Measurements from ENCODE around the gene LY9.

Gene LY9

DNA sequence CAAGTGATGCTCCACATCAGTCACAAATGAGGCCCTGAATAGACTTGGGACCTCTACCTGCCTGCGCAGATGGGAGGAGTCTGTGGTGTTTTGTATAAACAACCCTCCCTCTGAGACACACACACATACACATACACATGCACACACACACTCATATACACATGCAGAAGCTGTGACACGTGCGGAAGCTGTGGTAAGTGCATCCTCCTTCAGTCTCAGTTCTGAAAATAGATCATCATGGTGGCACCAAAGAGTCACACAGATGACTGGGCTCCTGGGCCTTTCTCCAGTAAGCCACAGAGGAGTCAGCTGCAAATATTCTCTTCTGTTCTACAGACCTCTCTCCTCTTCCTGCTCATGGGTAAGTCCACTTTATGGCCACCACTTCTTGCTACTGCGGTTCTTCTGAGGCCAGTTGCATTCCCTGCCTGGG lies at the start of gene LY9:
TSS of gene LY9 (plus strand) at position 224 of the 433 bp plus-strand sequence. CDS start at position 238, 14 bp downstream.
- H3K27ac ChIP-seq (ENCODE audit: low read length), result no peak within 1 kb of the TSS
- no peaks in the 10 kb centered on the region for H3K27me3 ChIP-seq (ENCODE audit: insufficient read depth, low read length)
- H3K9ac ChIP-seq (ENCODE audit: low read depth, low read length), result no peak within 1 kb of the TSS
- H3K4me1 ChIP-seq (ENCODE audit: insufficient read depth, low read length), result no peaks in the 10 kb centered on the region
- no peaks in the 10 kb centered on the region for H3K36me3 ChIP-seq (ENCODE audit: insufficient read depth, low read depth, low read length)
- no peak within 1 kb of the TSS for H3K4me3 ChIP-seq (ENCODE audit: low read length)
- no peaks in the 10 kb centered on the region for H3K9me3 ChIP-seq (ENCODE audit: insufficient read depth, low read depth, low read length)

- H3K4me1 ChIP-seq (ENCODE audit: insufficient read depth, low read length), result peaks cover 11% of the 10 kb centered on the region
- no peaks in the 10 kb centered on the region for H3K27me3 ChIP-seq (ENCODE audit: insufficient read depth, low read length)
- H3K27ac ChIP-seq (ENCODE audit: low read length), result no peak overlapping the region
- no peaks in the 10 kb centered on the region for H3K36me3 ChIP-seq (ENCODE audit: insufficient read depth, low read depth, low read length)
- no peak overlapping the region for H3K4me3 ChIP-seq (ENCODE audit: low read length)
- H3K9ac ChIP-seq (ENCODE audit: low read depth, low read length), result no peak overlapping the region
- H3K9me3 ChIP-seq (ENCODE audit: insufficient read depth, low read depth, low read length), result no peaks in the 10 kb centered on the region
Measured at GRCh38 chr1:160746836-160747500, 49.0 kb upstream of the LY9 start.

GRCh38 chr1:160747717-160748116 lies 48.3 kb upstream of the LY9 start:
- H3K4me1 ChIP-seq (ENCODE audit: insufficient read depth, low read length), result peaks cover 11% of the 10 kb centered on the region
- H3K27me3 ChIP-seq (ENCODE audit: insufficient read depth, low read length), result no peaks in the 10 kb centered on the region
- H3K9me3 ChIP-seq (ENCODE audit: insufficient read depth, low read depth, low read length), result no peaks in the 10 kb centered on the region
- H3K9ac ChIP-seq (ENCODE audit: low read depth, low read length), result no peak overlapping the region
- no peak overlapping the region for H3K27ac ChIP-seq (ENCODE audit: low read length)
- H3K36me3 ChIP-seq (ENCODE audit: insufficient read depth, low read depth, low read length), result no peaks in the 10 kb centered on the region
- H3K4me3 ChIP-seq (ENCODE audit: low read length), result no peak overlapping the region

DNA sequence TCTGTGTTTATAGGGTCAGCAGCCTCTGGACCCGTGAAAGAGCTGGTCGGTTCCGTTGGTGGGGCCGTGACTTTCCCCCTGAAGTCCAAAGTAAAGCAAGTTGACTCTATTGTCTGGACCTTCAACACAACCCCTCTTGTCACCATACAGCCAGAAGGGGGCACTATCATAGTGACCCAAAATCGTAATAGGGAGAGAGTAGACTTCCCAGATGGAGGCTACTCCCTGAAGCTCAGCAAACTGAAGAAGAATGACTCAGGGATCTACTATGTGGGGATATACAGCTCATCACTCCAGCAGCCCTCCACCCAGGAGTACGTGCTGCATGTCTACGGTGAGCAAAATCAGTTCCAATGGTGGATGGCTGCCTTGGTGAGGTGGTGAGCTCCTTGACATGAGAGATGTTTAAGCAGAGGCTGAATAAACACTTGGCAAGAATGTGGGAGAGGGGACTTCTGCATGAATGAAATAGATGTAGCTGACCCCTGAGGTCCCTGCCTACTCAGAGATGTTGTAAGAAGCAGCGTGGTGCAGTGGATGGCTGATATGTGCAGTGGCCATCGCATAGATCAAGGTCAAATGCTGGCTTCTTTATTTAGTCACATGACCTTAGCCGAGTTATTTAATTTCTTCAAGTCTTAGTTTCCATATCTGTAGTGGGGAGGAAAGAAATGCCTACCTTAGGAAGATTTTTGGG lies 47.6 kb upstream of the LY9 start:
- no peaks in the 10 kb centered on the region for H3K36me3 ChIP-seq (ENCODE audit: insufficient read depth, low read depth, low read length)
- H3K9ac ChIP-seq (ENCODE audit: low read depth, low read length), result no peak overlapping the region
- no peaks in the 10 kb centered on the region for H3K27me3 ChIP-seq (ENCODE audit: insufficient read depth, low read length)
- no peak overlapping the region for H3K27ac ChIP-seq (ENCODE audit: low read length)
- H3K4me1 ChIP-seq (ENCODE audit: insufficient read depth, low read length), result peaks cover 11% of the 10 kb centered on the region
- H3K9me3 ChIP-seq (ENCODE audit: insufficient read depth, low read depth, low read length), result no peaks in the 10 kb centered on the region
- no peak overlapping the region for H3K4me3 ChIP-seq (ENCODE audit: low read length)

- H3K4me3 ChIP-seq (ENCODE audit: low read length), result no peak overlapping the region
- no peak overlapping the region for H3K27ac ChIP-seq (ENCODE audit: low read length)
- no peak overlapping the region for H3K9ac ChIP-seq (ENCODE audit: low read depth, low read length)
- no peaks in the 10 kb centered on the region for H3K27me3 ChIP-seq (ENCODE audit: insufficient read depth, low read length)
- peaks cover 11% of the 10 kb centered on the region for H3K4me1 ChIP-seq (ENCODE audit: insufficient read depth, low read length)
- no peaks in the 10 kb centered on the region for H3K9me3 ChIP-seq (ENCODE audit: insufficient read depth, low read depth, low read length)
- no peaks in the 10 kb centered on the region for H3K36me3 ChIP-seq (ENCODE audit: insufficient read depth, low read depth, low read length)
Measured at GRCh38 chr1:160748878-160749269, 47.1 kb upstream of the LY9 start.

DNA sequence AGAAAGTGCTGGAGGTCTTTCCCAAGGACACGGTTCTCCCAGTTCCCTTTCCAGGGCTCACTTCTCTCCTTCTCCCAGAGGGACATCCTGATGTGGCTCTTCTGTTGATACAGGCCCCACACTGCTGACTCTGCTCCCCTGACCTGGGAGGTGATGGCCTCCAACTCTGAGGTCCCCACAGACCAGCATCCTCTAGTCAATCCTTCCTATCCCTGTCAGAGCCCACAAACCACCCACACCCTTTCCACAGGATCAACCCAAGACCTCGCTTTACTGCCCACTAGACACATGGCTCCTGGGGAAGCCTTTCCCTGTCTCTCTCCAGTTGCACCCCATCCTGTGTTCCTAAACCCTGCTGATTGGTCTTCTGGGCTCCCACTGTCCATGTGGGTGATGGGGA lies 45.4 kb upstream of the LY9 start:
- H3K27me3 ChIP-seq (ENCODE audit: insufficient read depth, low read length), result no peaks in the 10 kb centered on the region
- H3K4me1 ChIP-seq (ENCODE audit: insufficient read depth, low read length), result peaks cover 11% of the 10 kb centered on the region
- no peak overlapping the region for H3K27ac ChIP-seq (ENCODE audit: low read length)
- no peaks in the 10 kb centered on the region for H3K36me3 ChIP-seq (ENCODE audit: insufficient read depth, low read depth, low read length)
- H3K9ac ChIP-seq (ENCODE audit: low read depth, low read length), result no peak overlapping the region
- no peak overlapping the region for H3K4me3 ChIP-seq (ENCODE audit: low read length)
- no peaks in the 10 kb centered on the region for H3K9me3 ChIP-seq (ENCODE audit: insufficient read depth, low read depth, low read length)

DNA sequence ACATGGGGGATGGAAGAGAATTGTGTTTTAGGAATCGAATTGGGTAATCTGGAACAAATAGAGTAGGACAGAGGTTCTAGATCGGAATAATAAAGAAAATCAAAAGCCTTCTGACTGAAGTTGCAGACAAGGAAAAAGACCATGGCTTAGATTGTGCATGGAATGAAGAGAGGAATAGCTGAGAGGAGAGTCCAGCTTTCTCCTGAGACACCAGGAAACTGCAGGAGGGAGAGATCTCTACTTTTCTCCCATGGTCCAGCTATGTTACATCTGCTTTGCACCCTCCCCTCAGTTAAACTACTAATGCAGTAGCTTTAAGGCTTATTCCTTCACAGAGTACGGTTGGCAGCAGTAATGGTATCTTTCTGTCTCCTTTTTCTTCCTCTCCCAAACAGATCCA lies 43.6 kb upstream of the LY9 start:
- Histone ChIP-seq H3K9me3 (ENCODE audit: insufficient read depth, low read depth, low read length) (no peaks in the 10 kb centered on the region), H3K4me3 (ENCODE audit: low read length) (no peak overlapping the region), H3K36me3 (ENCODE audit: insufficient read depth, low read depth, low read length) (no peaks in the 10 kb centered on the region), H3K27me3 (ENCODE audit: insufficient read depth, low read length) (no peaks in the 10 kb centered on the region), H3K4me1 (ENCODE audit: insufficient read depth, low read length) (peaks cover 3% of the 10 kb centered on the region; the same call in 1 of the 2 replicates), H3K27ac (ENCODE audit: low read length) (no peak overlapping the region), H3K9ac (ENCODE audit: low read depth, low read length) (no peak overlapping the region)

DNA sequence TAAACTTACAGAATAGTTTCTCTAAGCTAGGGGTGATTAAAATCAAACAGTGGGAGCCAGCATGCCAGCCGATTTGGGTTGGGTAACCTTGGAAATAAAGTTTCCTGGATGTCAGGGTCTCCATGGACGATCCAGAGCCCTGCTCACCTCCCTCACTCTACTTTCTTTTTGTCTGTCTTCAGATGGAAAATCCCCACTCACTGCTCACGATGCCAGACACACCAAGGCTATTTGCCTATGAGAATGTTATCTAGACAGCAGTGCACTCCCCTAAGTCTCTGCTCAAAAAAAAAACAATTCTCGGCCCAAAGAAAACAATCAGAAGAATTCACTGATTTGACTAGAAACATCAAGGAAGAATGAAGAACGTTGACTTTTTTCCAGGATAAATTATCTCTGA lies 43.0 kb upstream of the LY9 start:
- Histone ChIP-seq H3K27ac (ENCODE audit: low read length) (no peak overlapping the region), H3K9me3 (ENCODE audit: insufficient read depth, low read depth, low read length) (no peaks in the 10 kb centered on the region), H3K4me3 (ENCODE audit: low read length) (no peak overlapping the region), H3K9ac (ENCODE audit: low read depth, low read length) (no peak overlapping the region), H3K4me1 (ENCODE audit: insufficient read depth, low read length) (no peaks in the 10 kb centered on the region), H3K27me3 (ENCODE audit: insufficient read depth, low read length) (no peaks in the 10 kb centered on the region), H3K36me3 (ENCODE audit: insufficient read depth, low read depth, low read length) (no peaks in the 10 kb centered on the region)

- Histone ChIP-seq H3K27me3 (ENCODE audit: insufficient read depth, low read length) (no peaks in the 10 kb centered on the region), H3K36me3 (ENCODE audit: insufficient read depth, low read depth, low read length) (no peaks in the 10 kb centered on the region), H3K4me3 (ENCODE audit: low read length) (no peak overlapping the region), H3K27ac (ENCODE audit: low read length) (no peak overlapping the region), H3K9me3 (ENCODE audit: insufficient read depth, low read depth, low read length) (no peaks in the 10 kb centered on the region), H3K9ac (ENCODE audit: low read depth, low read length) (no peak overlapping the region), H3K4me1 (ENCODE audit: insufficient read depth, low read length) (no peaks in the 10 kb centered on the region)
Measured at GRCh38 chr1:160753594-160753993, 42.4 kb upstream of the LY9 start.

- Histone ChIP-seq H3K36me3 (ENCODE audit: insufficient read depth, low read depth, low read length) (no peaks in the 10 kb centered on the region), H3K4me3 (ENCODE audit: low read length) (no peak overlapping the region), H3K9me3 (ENCODE audit: insufficient read depth, low read depth, low read length) (no peaks in the 10 kb centered on the region), H3K9ac (ENCODE audit: low read depth, low read length) (no peak overlapping the region), H3K27me3 (ENCODE audit: insufficient read depth, low read length) (no peaks in the 10 kb centered on the region), H3K4me1 (ENCODE audit: insufficient read depth, low read length) (no peaks in the 10 kb centered on the region), H3K27ac (ENCODE audit: low read length) (no peak overlapping the region)
Measured at GRCh38 chr1:160755461-160755860, 40.5 kb upstream of the LY9 start.

DNA sequence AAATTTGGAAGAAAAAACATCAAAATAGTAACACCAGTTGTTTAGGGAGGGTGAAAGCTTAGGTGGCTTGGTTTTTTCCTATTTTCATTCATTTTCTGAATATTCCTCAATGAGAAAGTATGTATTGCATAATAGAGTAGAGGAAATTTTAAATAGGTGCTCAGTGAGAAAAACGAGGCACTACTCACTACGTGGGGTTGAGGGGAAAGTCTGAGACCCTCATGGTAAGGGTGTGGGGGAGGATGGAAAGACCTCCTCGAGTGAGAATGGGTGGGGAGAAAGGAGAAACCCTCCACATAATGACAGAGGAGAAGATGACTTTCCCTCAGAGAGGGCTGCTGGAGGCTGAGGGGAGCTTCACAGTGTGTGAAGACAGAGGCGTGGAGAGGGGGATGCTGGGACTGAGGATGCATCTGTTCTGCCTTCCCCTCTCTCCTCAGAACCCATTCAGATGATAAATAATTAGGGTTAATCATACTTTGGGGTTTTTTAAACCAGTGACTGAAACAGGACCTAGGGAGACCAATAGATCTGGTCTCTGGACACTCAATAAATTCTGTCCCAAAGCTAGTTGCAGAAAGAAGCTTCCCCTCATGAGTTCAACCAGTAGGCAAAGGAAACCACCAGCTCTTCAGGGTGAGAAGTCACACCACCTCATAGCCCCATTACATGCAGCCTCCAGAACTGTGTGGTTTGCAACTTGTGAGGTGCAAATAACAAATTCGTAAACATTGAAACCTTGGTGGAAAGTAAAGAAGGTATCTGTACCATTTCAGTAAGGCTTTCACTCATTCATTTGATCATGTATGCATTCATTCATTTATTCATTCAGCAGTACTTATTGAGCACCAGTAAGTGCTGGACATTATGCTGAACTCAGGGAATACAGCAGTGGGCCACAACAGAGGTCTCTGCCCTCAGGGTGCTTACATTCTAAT lies 39.8 kb upstream of the LY9 start:
- H3K36me3 ChIP-seq (ENCODE audit: insufficient read depth, low read depth, low read length), result no peaks in the 10 kb centered on the region
- no peaks in the 10 kb centered on the region for H3K27me3 ChIP-seq (ENCODE audit: insufficient read depth, low read length)
- no peak overlapping the region for H3K4me3 ChIP-seq (ENCODE audit: low read length)
- no peaks in the 10 kb centered on the region for H3K9me3 ChIP-seq (ENCODE audit: insufficient read depth, low read depth, low read length)
- no peak overlapping the region for H3K9ac ChIP-seq (ENCODE audit: low read depth, low read length)
- no peak overlapping the region for H3K27ac ChIP-seq (ENCODE audit: low read length)
- H3K4me1 ChIP-seq (ENCODE audit: insufficient read depth, low read length), result no peaks in the 10 kb centered on the region

All from iPS-20b (cell line).